HG03575 (cell line): ENCODE measurements around the gene PRKCH.
"Not testable (repeated sequence)": the region's sequence is repeated elsewhere in the genome, so short reads cannot be mapped to it uniquely, and the experiment has no call there.

Source experiments
- ATAC-seq: cut with Tn5 transposase; IDR thresholded peaks from one replicate; pipeline ENCODE4 v1.9.1; 2021; ENCODE audit not compliant: unreplicated experiment, insufficient number of reproducible peaks, low FRiP score; ENCODE audit errors: extremely low read depth

The PRKCH gene

GRCh38 chr14:61300209-61300608 lies 21.2 kb upstream of the PRKCH start:
- no peak for ATAC-seq

DNA sequence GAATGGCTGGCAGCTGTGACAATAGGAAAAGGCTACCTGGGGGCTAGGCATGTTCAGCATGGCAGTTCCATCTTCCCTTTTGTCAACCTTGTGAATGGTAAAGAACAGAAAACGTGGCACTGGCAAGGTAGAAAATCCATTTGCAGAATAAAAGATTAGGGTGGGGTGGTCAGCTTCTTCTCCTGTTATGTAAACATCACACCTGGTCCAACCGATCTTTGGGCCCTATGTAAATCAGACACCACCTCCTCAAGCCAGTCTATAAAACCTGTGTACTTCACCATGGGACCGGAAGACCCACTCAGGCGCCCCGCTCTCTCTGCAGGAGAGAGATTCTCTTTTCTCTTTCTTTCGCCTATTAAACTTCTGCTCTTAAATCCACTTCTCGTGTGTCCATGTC lies 20.6 kb upstream of the PRKCH start:
- ATAC-seq = no peak

DNA sequence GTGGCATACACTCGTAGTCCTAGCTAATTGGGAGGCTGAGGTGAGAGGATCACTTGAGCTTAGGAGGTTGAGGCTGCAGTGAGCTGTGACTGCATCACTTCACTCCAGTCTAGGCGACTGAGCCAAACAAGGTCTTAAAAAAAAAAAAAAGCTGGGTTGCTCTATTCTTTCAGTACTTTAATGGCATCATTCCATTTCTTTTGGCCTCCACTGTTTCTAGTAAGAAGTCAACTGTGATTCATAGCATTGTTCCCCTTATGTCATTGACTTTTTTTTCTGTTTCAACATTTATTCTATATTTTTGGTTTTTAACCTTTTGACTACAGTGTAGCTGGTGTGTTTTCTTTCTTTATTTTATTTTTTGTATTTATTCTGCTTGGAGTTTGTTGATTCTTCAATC lies 16.7 kb upstream of the PRKCH start:
- no peak for ATAC-seq

- ATAC-seq = no peak
Observed at GRCh38 chr14:61308198-61308597, 13.2 kb upstream of the PRKCH start.

- ATAC-seq = not testable (repeated sequence)
Observed at GRCh38 chr14:61308701-61309100, 12.7 kb upstream of the PRKCH start.

- no peak for ATAC-seq
Observed at GRCh38 chr14:61315313-61315712, 6.1 kb upstream of the PRKCH start.

DNA sequence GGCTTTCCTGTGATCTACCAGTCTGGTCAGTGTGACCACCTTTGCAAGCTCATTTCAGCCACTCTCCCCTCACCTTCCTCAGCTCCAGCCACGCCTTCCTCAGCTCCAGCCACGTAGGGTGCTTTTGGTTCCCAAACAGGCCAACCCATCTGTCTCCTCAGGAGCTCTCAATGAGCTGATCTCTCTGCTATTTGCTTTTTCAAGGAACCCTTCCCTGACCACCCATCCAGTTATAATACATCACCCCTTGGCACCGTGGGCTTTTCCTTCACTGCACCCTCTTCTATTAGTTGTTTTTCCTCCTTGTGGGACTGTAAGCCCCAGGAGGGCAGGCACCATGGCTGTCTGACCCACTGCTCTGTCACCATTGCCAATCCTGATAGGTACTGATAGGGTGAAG lies 2.3 kb upstream of the PRKCH start:
- no peak for ATAC-seq

DNA sequence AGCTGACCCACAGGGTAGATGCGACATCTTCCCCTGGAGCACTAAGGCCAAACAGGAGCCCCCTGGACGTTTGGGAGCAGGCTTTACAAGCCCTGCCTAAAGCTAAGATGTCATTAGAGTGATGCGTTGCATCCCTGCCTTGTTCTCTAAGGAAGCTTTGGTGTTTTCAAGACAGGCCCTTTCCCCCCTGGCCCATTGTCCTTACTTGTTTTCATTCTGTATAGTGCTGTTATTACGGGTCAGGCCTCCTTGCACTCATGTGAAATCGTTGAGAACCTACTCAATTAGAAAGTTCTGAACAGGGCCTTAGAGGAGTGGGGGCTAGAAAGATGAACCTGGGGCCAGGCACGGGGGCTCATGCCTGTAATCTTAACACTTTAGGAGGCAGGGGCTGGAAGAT lies 1.7 kb upstream of the PRKCH start:
- no peak for ATAC-seq

DNA sequence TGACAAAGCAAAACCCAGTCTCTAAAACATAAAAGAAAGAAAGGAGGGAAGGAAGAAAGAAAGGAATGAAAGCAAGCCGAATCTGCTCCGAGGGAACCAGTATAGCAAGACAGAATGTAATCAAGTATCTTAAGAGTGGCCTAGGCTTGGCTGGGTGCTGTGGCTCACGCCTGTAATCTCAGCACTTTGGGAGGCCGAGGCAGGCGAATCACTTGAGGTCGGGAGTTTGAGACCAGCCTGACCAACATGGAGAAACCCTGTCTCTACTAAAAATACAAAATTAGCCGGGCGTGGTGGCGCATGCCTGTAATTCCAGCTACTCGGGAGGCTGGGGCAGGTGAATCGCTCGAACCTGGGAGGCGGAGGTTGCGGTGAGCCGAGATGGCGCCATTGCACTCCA lies 1.2 kb upstream of the PRKCH start:
- not testable (repeated sequence) for ATAC-seq

DNA sequence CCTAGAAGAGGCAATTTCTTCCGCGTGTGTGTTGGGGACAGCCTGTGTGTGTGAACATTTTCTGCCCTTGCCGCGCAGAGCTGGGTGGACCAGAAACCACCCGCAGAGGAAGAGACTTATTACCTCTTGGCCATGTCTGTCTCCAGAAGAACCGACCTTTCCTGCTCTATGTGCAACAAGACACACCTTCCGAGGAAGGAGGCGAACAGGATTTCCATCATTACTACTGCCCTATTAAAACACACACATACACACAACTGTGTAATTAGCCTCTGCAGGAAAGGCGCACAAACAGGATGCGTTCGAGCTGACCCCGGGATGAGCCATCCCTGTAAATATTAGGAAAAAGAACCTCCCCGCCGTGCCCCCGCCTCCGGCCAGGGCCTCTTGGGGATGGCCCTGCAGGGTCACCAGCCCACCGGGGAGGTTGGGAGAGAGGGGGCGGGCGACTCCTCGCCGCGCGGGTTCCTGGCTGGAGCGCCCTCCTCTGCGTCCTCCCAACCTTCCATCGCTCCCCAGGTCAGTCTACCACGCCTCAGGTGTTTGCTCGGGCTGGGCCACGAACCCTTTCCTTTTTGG lies 484 bp upstream of the PRKCH start:
- no peak for ATAC-seq

DNA sequence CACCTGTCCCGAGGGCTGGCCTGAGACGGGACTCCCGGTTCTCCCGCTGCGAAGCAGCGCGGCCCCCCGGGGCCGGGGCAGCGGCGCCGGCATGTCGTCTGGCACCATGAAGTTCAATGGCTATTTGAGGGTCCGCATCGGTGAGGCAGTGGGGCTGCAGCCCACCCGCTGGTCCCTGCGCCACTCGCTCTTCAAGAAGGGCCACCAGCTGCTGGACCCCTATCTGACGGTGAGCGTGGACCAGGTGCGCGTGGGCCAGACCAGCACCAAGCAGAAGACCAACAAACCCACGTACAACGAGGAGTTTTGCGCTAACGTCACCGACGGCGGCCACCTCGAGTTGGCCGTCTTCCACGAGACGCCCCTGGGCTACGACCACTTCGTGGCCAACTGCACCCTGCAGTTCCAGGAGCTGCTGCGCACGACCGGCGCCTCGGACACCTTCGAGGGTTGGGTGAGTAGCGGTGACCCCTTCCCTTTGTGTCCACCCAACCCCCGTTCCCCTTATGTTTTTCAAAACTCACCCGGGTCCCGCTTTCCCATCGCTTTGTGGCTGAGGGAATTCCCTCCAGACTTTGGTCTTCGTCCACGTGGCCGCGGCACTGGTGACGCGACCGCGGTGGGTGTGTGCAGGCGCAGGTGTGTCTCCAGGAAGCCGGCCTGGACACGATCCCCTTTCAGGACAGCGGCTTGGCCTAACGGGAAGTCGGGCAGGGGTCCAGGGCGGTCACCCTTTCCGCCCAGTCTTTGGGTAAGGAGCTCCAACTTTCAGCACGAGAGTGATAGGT lies 826 bp downstream of the PRKCH start:
- ATAC-seq = no peak

- no peak for ATAC-seq
Observed at GRCh38 chr14:61322799-61323290, 1.5 kb downstream of the PRKCH start.

GRCh38 chr14:61323970-61324369 lies 2.6 kb downstream of the PRKCH start:
- no peak for ATAC-seq

DNA sequence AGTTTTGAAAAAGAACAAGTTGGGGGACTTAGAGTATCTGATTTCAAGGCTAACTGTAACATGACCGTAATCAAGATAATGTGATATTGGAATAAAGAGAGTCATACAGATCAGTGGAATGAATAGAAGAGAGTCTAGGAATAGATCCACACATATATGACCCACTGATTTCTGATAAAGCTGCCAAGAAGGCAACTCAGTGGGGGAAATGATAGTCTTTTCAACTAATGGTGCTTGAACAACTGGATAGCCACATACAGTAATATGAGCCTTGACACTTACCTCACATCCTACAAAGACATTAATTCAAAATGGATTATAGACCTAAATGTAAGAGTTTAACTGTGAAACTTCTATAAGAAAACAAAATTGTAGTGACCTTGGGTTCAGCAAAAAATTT lies 3.8 kb downstream of the PRKCH start:
- no peak for ATAC-seq

- ATAC-seq = no peak
Observed at GRCh38 chr14:61326146-61326545, 4.8 kb downstream of the PRKCH start.

DNA sequence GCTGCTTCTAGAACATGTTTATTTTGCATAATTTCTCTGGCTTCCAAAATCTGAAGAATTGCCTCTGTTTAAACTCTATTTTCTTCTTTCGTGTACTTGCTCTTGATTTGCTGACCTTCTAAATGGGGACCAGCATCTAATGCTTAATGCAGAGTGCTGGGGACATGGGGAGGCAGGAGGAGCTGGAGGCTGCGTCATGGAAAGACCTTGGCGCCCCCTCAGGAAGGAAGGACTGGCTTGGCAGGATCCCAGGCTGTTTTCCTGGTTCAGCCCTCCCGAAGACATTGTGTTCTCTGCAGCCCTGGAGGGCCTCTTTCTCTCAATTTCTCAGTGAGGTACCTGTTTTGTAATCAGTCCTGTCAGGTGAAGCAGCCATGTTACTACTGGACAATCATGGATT lies 5.5 kb downstream of the PRKCH start:
- no peak for ATAC-seq

DNA sequence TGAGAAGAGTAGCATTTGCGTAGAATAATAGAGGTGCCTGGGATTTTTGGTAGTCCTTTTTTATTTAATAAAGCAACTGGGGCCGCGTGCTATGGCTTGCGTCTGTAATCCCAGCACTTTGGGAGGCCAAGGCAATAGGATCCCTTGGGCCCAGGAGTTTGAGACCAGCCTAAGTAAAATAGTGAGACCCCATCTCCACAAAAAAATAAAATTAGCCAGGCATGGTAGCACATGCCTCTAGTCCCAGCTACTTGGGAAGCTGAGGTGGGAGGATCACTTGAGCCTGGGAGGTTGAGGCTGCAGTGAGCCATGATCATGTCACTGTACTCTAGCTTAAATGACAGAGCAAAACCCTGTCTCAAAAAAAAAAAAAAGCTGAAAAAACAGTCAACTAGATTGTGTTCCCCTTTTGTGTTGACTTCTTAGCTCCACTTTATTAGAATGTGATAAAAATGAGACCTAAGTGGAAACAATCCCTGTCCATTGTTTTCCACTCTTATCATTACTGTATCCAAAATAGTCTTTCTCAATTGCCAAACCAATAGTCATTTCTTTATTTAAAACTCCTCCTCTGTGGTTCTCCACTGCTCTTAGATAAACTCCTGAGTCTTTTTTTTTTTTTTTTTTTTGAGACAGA lies 7.4 kb downstream of the PRKCH start:
- no peak for ATAC-seq

DNA sequence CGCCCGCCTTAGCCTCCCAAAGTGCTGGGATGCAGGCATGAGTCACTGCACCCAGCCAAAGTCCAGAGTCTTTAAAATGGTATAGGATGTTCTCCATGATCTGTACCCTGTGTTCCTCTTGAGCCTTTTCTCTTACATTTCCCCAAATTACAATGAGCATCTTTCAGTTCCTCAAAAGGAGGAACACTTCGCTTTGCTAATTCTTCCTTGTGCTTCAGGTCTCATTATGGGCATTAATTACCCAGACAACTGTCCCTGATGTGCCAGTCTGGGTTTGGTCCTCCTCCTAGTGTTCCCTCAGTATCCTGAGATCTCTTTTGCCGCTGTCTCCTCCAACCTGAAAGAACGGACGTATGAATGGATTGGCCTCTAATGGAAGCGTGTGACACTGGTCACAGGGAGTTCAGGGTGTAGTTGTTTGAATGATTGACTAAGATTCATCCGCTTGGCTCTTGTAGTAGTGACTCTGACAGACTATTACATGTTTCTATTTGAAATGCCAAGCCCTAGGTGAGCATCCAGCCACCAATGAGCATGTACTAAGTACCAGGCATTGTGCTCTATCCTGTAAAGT lies 8.2 kb downstream of the PRKCH start:
- peak; percentile 73 for ATAC-seq

DNA sequence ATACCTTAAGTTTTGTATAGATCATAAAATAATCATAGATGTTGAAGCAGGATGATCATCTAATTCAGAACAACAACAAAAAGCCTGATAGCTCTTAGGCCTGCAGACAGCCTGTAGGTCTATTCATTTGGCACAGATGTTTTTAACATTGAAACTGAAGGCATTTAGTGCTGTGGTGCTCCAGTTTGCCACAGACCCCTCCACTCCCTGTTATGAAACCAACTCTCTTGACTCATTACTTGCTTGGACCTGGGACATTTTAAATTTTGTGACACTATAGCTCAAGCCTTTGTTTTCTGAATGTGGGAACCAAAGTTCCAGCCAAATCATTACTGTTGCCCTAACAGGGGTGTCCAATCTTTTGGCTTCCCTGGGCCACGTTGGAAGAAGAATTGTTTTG lies 9.1 kb downstream of the PRKCH start:
- no peak for ATAC-seq
